GM18868 (cell line): ENCODE data around the gene SORCS3.
A peak's percentile ranks its signal among the peaks of the same experiment; 100 is the strongest.

Experiments used
- ATAC-seq: cut with Tn5 transposase; IDR thresholded peaks from one replicate; pipeline ENCODE4 v1.9.1; 2021; ENCODE audit warnings: mild to moderate bottlenecking, moderate library complexity; ENCODE audit not compliant: unreplicated experiment

SORCS3 gene

DNA sequence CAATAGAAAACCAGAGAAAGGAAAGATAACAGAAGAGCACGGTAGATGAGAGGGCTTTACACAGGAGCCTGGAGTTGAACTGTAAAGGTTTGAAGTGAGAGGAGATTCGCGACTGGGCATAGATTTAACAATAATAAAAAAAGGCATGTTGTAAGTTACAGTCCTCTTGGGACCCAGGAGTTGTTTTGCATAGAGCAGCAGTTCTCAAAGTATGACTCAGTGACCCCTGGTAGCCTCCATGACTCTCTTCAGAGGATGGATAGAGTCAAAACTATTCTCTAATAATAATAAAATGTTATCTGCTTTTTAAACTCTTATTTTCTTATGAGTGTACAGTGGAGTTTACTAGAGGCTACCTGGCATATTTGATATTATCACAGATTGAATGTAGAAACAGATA lies 262.3 kb downstream of the SORCS3 start:
- peak; percentile 58 for ATAC-seq

DNA sequence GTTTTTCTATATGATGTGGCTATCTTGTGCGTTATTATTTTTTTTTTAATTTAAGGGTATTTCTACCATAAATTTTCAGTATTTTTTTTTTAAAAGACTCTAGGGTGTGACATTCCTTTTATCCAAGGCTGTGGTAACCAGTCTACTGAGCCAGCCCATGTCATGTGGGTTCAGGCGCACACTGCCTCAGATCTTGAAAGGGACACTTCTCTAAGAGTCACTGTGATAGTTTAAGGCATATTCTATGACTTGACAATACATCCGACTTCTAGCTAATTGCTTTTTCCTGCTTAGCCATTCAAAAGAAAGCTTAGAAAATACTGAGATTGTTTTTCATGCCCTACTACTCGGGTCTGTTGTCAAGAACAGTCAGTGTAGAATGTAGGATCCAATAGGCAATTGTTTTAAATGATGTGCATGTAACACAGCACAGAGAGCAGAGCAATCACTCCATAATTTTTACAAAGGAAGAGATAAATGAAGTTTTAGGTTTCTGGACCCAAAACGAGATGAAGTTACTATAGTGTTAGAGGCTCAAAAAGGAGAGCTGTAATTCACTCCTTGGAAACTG lies 263.7 kb downstream of the SORCS3 start:
- no peak for ATAC-seq

DNA sequence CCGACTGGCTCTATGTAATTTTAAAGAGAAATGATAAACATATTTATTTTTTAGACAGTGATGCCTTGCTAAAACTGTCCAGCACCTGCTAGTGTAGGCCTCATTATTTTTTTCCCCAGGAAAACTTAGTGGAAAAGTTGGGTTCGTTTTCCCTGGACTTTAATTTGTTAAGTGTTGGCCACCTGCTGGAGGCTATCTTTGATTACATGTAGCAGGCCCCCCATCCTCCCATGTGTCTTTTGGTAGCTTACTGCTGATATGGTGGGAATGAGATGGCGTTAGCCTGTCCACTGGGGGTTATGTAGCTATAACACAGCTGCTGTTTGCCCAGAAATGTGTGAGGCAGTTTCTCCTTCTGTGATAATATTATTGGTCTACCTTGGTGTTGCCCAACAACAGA lies 265.0 kb downstream of the SORCS3 start:
- no peak for ATAC-seq

DNA sequence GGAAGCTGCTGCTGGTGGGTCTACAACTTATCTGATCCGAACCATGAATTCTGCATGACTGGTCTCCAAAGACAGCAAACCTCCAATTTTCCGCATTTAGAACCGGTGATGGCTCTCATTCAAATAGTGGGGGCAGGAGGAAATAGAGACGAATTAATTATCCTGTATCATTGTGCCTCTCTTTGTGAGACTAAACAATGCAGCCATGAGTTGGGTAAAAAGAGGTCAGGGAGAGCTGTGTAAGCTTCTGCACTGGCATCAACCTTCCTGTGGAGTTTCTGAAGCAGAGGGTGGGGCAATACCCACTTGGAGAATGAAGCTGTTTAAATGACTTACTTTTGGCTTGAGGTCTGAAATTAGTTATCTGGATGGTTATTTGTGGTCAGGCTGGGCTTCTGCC lies 266.4 kb downstream of the SORCS3 start:
- no peak for ATAC-seq

DNA sequence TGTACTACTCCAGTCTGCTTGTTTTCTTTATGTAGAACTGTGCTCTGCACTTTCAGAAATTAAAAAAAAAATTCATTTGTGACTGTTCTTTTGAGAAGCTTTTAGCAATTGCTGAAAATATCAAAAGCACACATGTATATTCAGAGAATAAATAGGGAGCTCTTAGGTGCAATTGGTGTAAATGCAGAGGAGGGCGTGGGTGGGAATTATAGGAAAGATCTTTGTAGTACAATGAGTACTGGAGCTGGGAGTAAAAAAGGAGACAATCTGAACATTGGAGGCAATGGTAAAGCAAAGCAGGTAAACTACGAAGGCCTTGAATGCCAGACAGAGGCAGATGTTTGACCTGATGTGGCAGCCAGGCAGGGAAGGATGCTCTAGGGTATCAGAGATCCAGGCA lies 267.5 kb downstream of the SORCS3 start:
- no peak for ATAC-seq

DNA sequence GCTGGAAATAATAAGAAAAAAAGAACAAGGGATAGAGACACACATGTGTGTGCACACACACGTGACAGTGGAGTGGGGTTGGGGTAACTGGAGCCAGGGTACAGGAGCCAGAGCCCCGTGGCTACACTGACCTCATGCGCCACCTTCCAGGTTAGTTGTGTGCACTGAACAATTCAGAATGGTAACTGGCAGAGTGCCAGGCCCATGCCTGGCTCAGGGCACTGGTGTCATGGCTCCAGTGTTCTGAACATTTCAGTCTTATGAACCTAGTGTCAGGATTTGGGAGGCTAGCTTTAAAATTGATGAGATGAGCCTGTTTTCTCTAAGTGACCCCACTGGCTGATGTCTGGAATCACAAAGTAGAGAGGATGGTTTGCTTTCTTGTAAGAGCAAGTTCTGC lies 269.6 kb downstream of the SORCS3 start:
- ATAC-seq, result no peak

DNA sequence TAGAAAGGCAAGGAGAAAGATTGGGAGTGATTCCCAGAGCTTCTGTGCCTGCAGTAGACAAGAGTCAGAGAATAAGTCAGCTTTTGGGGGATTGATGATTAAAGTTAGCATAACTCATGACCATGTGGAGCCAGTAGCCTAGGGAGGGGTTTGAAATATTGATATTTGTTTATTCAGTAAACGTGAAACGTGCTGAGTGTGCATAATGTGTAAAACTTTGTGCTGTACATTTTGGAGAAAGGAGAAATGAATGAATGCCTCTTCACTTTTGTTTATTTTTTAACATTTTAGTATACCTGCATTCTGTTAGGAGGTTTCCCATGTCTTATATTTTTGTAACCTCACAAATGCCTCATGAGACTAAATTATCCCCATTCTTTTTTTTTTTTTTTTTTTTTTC lies 272.3 kb downstream of the SORCS3 start:
- ATAC-seq, result no peak

DNA sequence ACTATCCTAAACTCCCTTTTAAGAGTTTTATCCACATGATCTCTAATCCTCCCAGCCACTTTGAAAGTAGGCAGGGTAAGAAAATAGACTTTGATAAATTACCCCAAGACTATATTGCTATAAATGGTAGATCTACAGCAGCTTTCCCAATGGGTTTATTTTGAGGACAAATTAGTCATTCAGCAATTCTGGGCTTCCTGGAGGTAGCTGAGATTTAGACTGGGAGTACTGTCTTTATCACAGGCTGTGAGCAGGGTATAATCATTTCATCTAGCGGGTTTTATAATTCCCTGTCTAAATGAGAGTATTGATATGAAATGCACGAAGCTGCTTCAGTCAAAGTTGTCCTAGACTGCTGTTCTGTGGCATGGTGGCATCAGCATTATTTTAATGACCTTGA lies 279.4 kb downstream of the SORCS3 start:
- ATAC-seq, result no peak

DNA sequence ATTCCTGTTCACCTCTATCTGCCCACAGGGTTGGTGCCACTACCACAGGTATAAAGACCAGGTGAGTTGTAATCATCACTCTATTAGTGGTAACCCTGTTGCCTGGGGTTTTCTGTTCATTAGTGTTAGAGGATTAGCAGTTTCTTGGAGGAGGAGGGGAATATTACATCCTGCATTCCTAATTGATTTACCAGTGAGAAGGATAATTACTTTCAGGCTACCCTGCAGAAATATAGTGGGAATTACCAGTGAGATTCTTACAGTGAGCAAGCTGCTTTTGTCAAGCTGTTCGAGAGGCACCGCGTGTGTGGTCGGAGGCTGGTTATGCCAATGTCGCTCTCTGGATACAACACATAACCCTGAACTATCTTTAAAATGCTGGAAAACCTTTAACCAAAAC lies 280.7 kb downstream of the SORCS3 start:
- no peak for ATAC-seq

DNA sequence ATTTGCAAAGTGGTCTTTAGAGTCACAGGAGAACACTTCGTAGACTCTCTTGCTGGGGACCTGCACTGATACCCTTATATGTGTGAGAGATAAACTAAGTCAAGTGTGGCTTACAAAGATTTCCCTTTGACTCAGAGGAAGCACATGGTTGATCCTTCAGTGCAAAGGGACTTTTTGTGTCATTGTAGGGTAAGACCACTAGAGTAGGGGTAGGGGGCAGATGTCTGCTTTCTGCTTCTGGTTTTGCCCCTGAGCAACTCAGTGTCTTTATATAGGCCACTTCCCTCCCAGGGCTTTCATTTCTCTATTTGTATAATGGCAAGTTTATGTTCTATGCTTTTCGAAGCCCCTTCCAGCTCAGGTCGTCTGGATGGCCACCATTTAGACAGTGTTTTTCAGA lies 281.7 kb downstream of the SORCS3 start:
- peak; percentile 95 for ATAC-seq

DNA sequence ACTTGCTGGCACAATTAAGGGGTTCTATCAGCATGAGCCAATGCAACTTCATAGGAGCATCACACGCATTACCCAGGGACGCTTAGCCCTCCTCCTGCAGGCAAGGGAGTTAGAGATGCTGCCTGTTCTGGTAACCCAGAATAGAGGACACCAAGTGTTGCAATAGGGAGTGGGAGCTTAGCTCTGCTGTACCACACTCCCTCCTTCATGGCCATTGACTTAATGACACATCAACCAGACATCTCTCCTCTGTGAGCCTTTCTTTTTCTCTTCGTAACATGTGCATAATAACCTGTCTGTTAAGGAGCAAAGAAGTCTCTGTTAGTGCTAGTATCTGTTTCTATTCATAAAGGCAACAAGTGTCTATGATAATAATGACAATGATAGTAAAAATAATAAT lies 282.4 kb downstream of the SORCS3 start:
- no peak for ATAC-seq

DNA sequence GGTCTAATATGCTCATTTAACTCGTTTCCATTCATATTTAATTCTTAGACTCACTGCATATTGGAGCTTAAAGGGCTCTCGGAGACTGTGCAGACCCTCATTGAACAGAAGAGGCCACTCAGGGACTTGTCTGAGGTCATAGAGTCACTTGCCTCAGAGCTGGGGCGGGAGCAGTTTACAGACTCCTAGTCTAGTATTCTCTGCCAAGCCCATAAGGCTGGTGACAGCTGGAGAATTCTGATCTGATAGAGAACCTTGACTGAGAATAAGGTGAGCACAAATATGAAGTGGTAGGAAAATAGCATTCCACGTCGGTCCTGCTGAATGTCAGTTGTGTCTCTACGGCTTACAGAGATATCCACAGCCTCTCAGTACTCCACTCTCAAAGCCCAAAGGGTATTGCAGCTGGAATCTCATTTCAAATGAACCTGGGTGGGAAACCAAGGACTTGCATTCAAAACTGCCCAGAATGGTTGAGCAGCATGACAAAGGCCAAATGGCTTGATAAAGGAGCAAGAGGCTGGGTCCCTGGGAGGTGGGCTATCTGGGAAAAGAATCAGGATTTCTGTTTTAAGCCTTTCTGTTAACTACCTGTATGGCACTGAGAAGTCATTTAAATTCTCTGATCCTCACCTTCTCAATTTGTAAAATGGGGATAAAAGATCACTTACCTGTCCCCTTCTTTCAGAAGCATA lies 283.2 kb downstream of the SORCS3 start:
- ATAC-seq, result no peak

DNA sequence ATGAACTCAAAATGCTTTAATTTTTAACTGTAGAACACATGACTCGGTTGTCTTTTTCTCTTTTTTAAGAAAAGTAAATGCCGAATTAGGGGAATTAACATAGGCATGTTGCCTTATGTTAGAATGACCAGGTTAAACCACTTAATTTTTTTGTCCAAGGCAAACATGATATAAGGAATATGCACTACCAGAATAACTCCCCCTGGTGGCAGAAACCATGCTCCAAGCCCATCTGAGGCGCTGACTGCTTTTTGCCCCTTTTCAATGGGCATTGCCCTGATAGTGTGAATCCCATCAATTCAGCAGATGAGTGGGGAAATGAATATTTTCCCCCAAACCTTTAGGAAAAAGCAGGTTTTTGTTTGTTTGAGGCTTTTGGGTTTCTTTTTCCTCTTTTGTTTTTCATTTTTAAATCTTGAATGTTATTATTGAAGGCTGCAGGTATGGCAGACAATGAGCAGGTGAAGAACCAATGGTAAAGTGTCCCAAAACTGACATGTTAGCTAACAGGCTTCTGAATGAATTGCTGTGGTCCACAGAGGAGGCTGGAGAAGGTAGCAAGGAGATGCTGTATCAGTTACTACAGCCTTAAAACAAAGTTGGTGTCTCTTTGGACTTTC lies 284.3 kb downstream of the SORCS3 start:
- no peak for ATAC-seq

DNA sequence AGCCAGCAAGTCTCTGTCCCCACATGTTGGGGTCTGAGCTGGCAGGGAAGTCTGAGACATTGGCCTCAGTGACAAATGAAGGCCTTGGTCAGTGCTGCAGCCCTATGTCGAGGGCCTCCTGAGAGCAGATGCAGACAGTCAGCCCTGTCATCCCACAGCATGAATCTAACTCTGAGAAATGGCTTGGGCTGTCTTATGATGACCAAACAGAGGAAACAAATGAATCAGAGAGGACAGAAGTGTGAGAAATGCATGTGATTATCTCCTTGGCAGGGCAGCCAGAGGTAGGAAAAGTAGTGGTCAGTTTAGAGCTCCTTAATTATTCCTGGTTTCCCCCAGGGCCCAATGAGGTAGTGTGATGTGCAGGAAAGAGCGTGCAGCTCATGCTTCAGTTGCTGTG lies 287.6 kb downstream of the SORCS3 start:
- no peak for ATAC-seq

DNA sequence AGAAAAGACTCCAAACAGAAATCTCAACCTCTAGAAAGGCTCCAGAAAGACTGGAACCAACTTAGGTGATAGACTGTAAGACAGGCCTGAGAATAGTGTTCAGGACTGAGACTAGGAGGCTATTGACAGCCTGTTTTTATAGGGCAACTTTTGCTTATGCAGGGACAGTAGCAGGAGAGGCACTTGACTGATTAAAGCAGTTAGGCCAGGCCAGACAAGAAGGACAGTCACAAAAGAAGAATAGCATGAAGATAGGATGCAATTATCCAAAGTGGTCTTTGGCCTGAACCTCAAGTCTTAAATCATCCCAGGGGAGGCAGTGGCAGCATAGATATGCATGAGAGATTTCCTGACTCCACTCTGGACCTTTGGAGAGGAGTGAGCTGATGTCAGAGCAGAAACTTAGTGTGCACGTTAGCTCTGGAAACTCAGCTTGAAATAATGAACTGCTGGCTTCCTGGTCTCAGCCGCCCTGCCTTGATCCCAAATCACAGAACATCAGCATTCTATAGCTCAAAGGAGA lies 290.6 kb downstream of the SORCS3 start:
- ATAC-seq, result no peak

DNA sequence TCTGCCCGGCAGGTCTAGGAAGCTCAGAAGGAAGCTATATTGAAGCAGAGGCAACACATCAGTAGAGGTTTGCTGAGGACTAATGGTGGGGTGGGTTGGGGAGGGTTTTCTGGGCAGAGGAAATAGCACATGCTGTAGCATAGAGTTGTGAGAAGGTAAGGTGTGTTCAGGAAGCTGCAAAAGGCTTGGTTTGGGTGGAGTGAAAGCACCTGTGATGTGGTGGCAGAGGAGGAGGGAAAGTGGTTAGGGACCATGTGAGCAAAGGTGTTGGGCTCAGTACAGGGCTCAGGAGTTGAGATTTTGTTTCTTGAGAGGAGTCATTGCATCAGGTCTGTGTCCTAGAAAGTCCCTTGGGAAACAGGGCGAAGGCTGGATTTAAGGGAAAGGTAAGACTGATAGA lies 294.6 kb downstream of the SORCS3 start:
- ATAC-seq, result no peak

DNA sequence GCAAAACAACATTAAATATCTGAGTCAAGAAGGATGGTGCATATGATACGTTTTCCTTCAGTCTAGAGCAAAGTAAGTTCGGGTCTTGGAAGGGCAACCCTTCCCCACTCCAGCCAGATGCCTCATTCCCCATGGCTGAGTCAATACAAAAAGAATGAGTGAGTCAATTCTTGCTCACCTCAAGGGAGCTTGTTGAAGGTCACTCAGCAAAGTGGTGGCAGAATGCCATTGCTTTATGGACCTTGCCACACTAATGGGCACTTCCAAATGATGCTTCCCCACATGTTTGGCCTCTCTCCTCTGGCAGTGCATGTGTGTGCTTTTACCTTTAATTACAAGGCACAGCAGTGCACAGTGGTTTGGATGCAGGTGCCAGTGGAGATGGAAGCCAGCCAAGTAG lies 296.5 kb downstream of the SORCS3 start:
- peak; percentile 53 for ATAC-seq

DNA sequence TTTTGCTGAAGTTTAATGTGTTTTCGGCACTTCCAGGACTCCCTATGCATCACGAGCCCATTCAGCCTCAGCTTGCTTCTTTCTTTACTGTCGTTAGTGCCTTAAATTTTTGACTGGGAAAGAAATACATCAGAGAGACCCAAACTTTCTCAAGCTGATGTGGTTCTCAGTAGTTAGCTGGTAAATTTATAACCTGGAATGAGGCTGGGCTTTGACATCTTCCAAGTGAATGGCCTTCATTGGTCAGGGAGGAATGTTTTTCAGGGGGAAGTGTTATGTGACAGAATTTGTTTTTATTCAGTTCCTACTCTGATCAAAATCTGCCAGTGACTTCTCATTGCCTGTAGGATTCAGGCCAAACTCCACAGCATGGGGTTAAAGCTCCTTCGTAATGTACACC lies 296.9 kb downstream of the SORCS3 start:
- no peak for ATAC-seq

DNA sequence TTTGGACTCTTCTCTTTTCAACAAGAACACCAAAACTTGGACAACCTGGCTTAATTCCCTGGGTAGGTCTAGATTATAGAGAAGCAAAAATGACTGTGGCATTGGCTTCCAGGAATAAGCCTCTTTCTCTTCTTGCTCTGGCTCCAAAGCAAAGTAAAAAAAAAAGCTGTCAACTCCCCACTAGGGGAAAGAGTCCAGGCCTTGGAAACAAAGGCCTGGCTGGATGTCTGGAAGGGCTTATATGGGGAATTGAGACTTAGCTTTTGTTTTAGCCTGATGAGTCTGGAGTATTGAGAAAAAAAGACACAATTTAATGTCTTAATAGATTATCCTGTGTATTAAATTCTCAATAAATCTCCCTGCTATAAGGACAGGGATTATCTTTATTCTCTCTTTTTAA lies 300.6 kb downstream of the SORCS3 start:
- no peak for ATAC-seq

DNA sequence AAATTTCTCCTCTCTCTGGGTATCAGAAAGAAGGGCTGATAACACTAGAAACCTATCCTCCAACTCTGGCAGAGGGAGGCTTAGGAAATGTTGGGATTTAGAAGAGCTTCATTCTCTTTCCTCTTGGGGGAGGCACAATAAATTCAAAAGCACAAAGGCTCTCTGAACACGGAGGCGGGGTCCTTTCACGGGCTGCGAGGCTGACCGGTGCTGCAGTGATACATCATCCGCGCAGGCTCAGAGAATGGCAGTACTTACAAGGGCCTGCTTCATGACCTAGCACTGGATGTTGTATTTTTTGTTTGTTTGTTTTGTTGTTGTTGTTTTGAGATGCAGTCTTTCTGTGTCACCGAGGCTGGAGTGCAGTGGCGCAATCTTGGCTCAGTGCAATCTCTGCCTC lies 306.2 kb downstream of the SORCS3 start:
- ATAC-seq, result no peak

DNA sequence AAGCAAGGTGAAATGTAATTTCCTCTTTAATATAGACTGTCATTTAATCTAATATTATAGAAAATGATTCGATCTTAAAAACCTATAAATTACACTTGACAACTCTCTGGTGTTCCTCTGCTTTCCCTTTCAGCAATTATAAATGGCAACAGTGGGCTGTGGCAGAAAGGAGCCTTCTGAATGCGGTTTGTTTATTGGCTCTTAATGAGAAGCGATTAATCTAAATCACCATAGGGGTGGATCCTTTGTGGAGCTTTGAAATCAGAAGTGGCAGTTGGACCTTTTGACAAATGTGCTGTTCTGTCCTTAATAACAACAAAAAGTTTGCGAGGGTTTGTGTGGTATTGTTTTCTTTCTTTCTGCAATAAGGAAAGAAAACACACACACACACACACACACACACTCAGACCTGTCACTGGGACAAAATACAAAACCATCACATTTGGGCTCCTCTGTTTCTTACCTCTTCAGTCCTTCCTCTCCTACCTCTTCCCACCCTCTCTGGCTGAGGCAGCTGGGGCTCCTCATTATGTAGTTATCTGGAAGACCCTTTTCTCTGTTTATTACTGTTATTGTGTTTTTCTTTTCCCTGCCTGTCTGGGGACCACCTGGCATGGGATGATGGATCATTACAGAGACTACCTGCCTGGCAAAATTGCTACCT lies 316.2 kb downstream of the SORCS3 start:
- ATAC-seq, result no peak
